Fibroblast of skin of right biceps (primary cell): ENCODE data around the gene EIF1.

ENCODE experiments used
- DNase-seq: peaks from one replicate; pipeline ENCODE4 v3.0.0-alpha.2; 2013

EIF1 gene

DNA sequence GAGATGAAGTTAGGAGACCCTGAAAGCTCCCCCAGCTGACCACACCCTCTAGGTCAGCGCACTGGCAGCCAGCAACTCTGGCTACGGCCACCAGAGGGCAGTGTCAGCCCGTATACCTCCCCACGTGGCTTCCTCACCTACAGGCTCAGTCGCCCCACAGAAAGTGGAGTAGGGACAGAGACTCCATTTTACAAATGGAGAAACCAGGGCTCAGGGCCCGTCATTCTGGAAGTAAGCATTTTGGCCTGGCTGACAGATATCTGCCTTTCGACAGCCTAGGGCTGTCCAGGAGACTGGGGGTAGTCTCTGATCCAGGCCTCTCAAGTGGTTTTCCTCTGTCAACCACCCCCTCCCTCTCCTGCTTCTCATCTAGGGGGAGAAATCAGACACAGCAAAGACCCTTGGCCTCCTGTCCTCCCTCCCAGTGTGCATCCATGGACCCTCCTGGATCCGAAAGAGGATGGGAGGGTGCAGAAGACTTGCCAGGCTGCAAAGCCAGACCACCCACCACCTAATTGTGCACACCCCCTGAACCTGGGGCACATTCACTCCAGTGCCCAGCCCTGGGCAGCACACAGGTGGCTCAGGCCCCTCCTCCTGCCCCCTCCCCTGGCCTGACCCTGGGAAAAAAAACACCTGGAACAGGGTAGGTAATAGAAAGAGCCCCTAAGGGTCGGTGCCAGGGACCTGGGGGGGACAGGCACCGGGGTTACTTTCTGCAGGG lies 49.6 kb downstream of the EIF1 start:
- peak; percentile 73 for DNase-seq

- DNase-seq: no peak
Measured at GRCh38 chr17:41738801-41739112, 50.1 kb downstream of the EIF1 start.

DNA sequence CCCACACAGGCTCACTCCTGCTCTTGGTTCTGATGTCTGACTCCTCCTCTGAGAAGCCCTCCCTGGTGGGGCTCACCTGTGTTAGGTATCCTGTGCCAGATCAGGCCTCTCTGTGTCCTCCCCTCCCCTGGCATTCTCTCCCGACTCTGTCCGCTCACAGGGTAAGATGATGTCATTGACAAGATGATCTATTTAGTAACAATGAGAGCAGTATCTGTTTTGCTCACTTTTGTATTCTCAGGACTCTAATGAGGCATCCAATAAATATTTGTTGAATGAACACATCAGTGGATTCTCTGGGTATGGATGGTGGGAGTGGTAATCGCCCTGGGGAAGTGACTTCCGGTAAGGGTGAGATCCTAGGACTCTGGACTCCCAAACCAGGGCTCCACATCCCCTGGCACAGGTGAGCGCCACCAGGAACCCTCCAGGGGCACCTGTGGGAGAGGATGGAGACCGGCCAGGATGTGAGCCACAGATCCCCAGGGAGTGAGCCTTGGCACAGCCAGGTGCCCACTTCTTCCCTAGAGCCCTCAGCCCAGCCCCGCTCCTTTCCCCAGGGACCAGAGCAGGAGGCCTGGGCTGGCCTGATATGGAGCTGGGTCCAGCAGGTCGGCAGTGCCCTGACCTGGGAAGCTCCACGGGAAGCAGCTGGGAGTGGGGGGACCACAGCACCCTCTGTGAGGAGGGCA lies 51.1 kb downstream of the EIF1 start:
- peak; percentile 49 for DNase-seq

DNA sequence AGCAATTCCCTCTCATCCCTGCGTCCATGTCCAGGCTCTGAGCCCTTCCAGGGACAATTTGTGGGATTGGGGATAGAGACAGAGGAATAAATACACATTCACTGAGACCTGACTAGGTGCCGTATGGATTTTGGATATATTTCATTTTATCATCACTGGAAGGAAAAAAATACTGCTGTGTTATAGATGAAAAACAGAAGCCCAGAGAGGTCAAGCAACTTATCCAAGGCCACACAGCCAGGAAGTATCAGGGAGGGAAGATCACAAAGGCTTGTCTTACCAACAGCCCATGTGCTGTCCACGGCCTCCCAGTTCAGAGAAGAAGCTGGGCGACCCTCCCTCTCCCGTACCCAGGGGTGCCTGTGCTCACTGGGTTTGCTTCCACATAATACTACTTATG lies 51.8 kb downstream of the EIF1 start:
- DNase-seq: no peak

DNA sequence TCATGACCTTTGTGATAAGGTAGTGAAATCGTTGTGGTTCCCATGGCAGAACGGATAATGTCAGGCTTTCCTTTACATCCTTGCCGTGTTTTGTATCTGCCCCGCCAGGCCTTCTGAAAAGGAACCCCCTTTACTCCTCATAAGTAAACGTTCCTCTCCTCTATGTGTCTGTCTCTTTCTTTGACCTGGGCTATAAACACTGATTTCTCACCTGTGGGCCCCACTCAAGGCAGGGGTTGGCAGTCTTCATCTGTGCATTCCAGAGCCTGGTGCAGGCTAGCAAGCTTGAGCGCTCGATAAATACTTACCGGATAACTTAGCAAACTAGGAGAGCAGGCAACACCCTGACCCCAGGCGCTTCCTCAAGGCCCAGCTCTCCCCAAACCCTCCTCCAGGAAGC lies 53.0 kb downstream of the EIF1 start:
- DNase-seq: no peak
